Measurements from ENCODE around the gene MARF1. TPM values are rescaled to one million over a fixed set of nuclear protein-coding genes. Genes with fewer than 3 reads are reported as not detected.
"Not testable (repeated sequence)": the region's sequence is repeated elsewhere in the genome, so short reads cannot be mapped to it uniquely, and the experiment has no call there.

The MARF1 gene
- total RNA-seq, 1 experiment from 2014 or later = 11.1 TPM

DNA sequence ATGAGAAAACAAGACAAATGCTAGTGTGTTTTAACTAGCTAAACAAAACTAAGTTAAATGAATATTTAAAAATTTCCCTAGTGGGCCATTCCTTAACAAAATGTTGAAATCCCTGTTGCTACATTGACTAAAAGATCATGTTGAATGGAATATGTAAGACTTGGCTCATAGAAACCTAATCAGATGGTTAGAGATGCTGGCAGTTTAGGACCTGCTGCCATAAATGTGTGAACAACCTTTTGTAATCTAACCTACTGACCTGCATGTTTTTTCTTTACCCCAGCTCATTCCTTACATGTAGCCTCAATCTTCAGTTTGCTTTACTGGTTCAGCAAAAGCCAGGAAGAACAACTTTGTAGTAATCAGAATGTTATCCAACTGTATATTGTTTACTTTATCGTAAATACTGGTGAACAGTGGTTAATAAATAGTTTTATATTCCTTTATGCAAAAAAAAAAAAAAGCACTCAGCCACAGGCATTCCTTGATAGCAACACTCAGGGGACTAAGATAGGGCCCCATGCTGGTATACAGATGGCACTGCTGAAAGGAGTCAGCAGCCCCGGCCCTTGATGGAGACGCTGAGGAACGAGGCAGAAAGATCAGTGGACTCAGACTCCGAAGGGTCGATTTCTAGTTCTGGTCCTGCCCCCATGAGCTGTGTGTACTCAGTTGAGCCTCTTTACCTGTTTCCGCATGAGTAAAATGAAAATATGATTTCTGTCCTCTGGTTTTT lies 78.2 kb downstream of the MARF1 start:
- no peak for DNase-seq (ENCODE audit: low read depth, low spot score)
- in situ Hi-C loops (cut with HindIII; ENCODE audit: low pct_unique_long_range_greater_than_20kb, low sequenced_read_pairs) = no loop called here

DNA sequence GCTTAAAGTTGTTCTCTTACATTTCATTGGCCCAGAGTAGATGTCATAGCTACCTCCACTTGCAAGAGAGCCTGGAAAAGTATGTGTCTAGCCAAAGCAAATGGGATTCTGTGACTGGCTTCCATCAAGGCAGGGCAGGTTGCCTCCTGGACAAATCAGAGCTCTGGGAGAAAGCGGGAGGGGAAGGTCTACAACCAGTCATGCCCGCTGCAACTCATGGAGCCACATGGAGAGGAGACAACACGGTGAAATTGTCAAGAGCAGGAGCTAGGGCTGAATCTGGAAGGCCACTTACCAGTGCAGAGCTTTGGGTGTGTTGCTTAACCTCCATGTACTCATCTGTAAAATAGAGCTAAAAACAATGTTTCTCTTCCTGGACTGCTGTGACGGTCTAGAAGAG lies 83.8 kb downstream of the MARF1 start:
- in situ Hi-C loops (cut with HindIII; ENCODE audit: low pct_unique_long_range_greater_than_20kb, low sequenced_read_pairs) = no loop called here
- DNase-seq (ENCODE audit: low read depth, low spot score) = no peak

DNA sequence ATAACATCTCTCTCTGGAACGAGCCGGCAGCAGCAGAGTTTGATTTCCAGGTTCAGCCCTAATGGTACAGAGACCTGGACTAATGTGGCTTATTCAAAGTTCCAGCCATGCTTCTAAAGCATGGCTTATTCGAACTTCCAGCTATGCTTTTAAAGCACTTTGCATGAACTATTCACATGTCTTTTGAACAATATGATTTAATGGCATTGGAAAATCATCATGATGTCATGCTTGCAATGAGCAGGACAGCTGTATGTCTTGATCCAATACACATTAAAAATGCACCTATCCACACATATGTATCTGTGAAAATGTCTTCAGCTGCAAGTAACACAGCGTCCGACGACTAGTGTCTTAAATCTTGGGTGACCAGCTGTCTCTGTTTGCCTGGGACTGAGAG lies 85.7 kb downstream of the MARF1 start:
- in situ Hi-C loops (cut with HindIII; ENCODE audit: low pct_unique_long_range_greater_than_20kb, low sequenced_read_pairs) = no loop called here

GRCh38 chr16:15556130-15556529 lies 86.8 kb downstream of the MARF1 start:
- DNase-seq (ENCODE audit: low read depth, low spot score) = no peak
- in situ Hi-C loops (cut with HindIII; ENCODE audit: low pct_unique_long_range_greater_than_20kb, low sequenced_read_pairs) = no loop called here

More for the DNA sequence above, 85.7 kb downstream of the MARF1 start:
- DNase-seq (ENCODE audit: low read depth, low spot score) = no peak

GRCh38 chr16:15553313-15554088 lies 89.5 kb downstream of the MARF1 start:
- in situ Hi-C loops (cut with HindIII; ENCODE audit: low pct_unique_long_range_greater_than_20kb, low sequenced_read_pairs) = no loop called here
- no peak for DNase-seq (ENCODE audit: low read depth, low spot score)

- DNase-seq (ENCODE audit: low read depth, low spot score) = no peak
- in situ Hi-C loops (cut with HindIII; ENCODE audit: low pct_unique_long_range_greater_than_20kb, low sequenced_read_pairs) = no loop called here
Measured at GRCh38 chr16:15552507-15552906, 90.4 kb downstream of the MARF1 start.

GRCh38 chr16:15548482-15548891 lies 94.5 kb downstream of the MARF1 start:
- DNase-seq (ENCODE audit: low read depth, low spot score) = no peak

DNA sequence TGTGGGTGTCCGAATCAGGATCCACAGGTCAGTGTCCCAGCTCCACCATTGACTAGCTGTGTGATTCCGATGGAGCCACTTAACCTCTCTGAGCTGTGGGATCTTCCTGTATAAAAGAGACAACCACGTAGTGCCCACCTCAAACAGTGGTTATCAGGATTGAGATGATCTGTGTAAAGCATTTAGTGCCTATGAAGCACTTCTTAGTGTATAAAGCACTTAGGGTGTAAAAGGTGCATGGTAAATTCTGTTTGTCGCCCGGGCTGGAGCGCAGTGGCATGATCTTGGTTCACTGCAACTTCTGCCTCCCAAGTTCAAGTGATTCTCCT lies 95.2 kb downstream of the MARF1 start:
- DNase-seq (ENCODE audit: low read depth, low spot score) = no peak
- in situ Hi-C loops (cut with HindIII; ENCODE audit: low pct_unique_long_range_greater_than_20kb, low sequenced_read_pairs) = no loop called here

More at GRCh38 chr16:15548482-15548891, 94.5 kb downstream of the MARF1 start:
- in situ Hi-C loops (cut with HindIII; ENCODE audit: low pct_unique_long_range_greater_than_20kb, low sequenced_read_pairs) = no loop called here

DNA sequence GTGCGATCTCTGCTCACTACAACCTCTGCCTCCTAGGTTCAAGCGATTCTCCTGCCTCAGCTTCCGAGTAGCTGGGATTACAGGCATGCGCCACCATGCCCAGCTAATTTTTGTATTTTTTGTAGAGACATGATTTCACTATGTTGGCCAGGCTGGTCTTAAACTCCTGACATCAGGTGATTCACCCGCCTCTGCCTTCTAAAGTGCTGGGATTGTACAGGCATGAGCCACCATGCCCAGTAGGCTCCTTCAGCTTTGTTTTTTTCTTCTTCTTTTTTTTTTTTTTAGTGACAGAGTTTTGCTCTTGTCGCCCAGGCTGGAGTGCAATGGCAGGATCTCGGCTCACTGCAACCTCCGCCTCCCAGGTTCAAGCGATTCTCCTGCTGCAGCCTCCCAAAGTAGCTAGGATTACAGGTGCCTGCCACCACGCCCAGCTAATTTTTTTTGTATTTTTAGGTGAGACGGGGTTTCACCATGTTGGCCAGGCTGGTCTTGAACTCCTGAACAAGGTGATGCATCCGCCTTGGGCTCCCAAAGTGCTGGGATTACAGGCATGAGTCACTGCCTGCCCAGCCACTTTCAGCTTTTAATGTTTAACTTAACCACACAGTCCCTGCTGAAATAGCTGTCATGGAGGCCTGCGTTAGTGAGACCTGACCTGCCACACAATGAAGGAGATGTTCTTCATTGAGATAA lies 95.7 kb downstream of the MARF1 start:
- in situ Hi-C loops (cut with HindIII; ENCODE audit: low pct_unique_long_range_greater_than_20kb, low sequenced_read_pairs); DNase-seq (ENCODE audit: low read depth, low spot score): not testable (repeated sequence)

DNA sequence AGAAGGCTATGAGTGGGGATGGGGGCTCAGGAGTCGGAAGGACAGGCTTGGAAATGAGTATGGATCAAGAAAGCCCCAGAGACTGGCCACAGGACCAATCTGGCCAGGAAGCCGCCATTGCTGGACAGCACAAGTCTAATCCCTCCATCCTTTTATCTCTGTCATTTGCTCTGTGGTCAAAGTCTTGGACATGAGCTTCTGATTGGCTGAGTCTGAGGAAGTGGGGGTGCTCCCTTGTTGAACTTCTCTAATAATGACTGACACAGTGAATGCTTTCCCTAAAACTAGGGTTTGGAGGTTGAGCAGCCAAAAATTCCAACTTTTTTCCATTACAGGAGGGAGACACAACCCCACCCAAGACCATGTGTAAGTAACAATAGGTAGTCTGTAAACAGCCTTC lies 97.4 kb downstream of the MARF1 start:
- DNase-seq (ENCODE audit: low read depth, low spot score) = no peak
- in situ Hi-C loops (cut with HindIII; ENCODE audit: low pct_unique_long_range_greater_than_20kb, low sequenced_read_pairs) = no loop called here

DNA sequence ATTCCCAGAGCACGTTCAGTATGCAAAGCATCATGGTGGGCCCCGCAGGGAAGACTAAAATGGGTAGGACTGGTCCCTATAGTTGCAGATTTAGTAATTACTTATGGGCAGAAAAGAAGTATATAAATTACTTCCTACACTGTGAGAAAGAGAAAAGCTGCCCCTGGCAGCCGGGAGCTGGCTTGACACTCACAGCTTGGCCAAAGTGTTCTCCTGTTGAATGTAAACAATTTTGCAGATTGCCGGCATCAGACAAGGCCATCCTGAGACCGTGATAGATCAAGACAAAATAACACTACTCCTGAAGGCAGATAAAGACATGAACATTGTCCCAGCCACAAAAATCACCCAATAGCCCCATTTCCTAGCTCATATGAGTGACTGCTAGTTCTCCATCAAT lies 98.5 kb downstream of the MARF1 start:
- DNase-seq (ENCODE audit: low read depth, low spot score) = no peak
- in situ Hi-C loops (cut with HindIII; ENCODE audit: low pct_unique_long_range_greater_than_20kb, low sequenced_read_pairs) = no loop called here

Other genes starting within 250 kb of the MARF1 start
- gene MPV17L, start 247.4 kb downstream of the MARF1 start, total RNA-seq (2014; rRNA removed; shearing (Covaris generic)) = not detected in 2 replicates
- gene BMERB1, start 208.6 kb downstream of the MARF1 start, total RNA-seq (2014; rRNA removed; shearing (Covaris generic)) = 8.7 and 12.4 TPM in 2 replicates
- gene NDE1, start 7.1 kb upstream of the MARF1 start, total RNA-seq (2014; rRNA removed; shearing (Covaris generic)) = 23.5 and 30.2 TPM in 2 replicates
- 0.03 TPM in 1 of 2 replicates, not detected in the other for gene MYH11, start 213.9 kb upstream of the MARF1 start, total RNA-seq (2014; rRNA removed; shearing (Covaris generic))
- gene CEP20, start 245.4 kb upstream of the MARF1 start, total RNA-seq (2014; rRNA removed; shearing (Covaris generic)) = 45.9 and 46.6 TPM in 2 replicates